Gastroesophageal sphincter (tissue), 2 donors: Measurements from ENCODE around the gene TRAPPC8.

Experiments used
- POLR2A ChIP-seq, 2 donors: fragments of 450-650 bp; IDR thresholded peaks; one replicate each; pipeline ENCODE4 v1.6.1; 2017; ENCODE audit warnings: antibody characterized with exemption in 2 of 2, mild to moderate bottlenecking in 2 of 2, moderate library complexity in 1 of 2
- POLR2AphosphoS5 ChIP-seq: sonication (generic); formaldehyde crosslinking; IDR thresholded peaks from one replicate; pipeline ENCODE4 v1.6.1; 2017; ENCODE audit warnings: antibody characterized with exemption

DNA sequence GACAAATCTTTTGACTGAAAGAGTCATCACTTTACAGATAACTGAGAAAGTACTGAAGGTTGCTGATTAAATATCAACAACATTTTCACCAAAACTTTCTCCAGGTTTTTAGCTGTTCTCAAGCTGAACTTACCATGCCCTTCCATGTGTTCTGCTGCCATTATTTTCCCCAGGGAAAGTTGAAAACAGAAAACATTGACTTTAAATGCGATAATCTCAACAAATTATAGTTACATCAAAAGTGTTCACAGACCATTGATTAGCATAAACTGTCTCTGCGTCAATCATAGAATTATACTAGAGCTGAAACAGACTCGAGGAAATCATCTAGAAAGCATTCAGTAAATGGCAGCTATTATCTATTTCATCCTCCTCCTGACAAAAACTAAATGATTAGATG lies 51.4 kb downstream of the TRAPPC8 start:
- TF ChIP-seq POLR2AphosphoS5 (no peak), POLR2A (IDR thresholded peaks at IDR 0.05) (no peak)
